ENCODE data around the gene CTXND2. TPM values are rescaled to one million over a fixed set of nuclear protein-coding genes. Genes with fewer than 3 reads are reported as not detected.
"Not testable (repeated sequence)": the region's sequence is repeated elsewhere in the genome, so short reads cannot be mapped to it uniquely, and the experiment has no call there.

The CTXND2 gene
- total and polyA plus RNA-seq, 2 donors, result 0.05 to 0.09 TPM

- H3K4me1 ChIP-seq (ENCODE audit: control insufficient read depth in 2 of 2, insufficient read depth in 2 of 2, low read length in 2 of 2), result peaks cover 0 to 5% of the 10 kb centered on the region in 2 donors
- DNase-seq (ENCODE audit: low read depth in 6 of 9, low spot score in 9 of 9), result no peak
- no peak overlapping the region for H3K4me3 ChIP-seq (ENCODE audit: low read length in 2 of 2)
- 95% methylated on average over 2 of the region's 2 CpGs for WGBS
- H3K27ac ChIP-seq (ENCODE audit: low read depth in 1 of 2, low read length in 1 of 2), result no peak overlapping the region
- H3K9me3 ChIP-seq (ENCODE audit: control insufficient read depth in 2 of 2, insufficient read depth in 1 of 2, low read length in 1 of 2), result no peaks in the 10 kb centered on the region
- H3K36me3 ChIP-seq (ENCODE audit: control insufficient read depth in 2 of 2, insufficient read depth in 2 of 2, low read length in 1 of 2), result no peaks in the 10 kb centered on the region
- H3K27me3 ChIP-seq (ENCODE audit: control insufficient read depth in 2 of 2, insufficient read depth in 1 of 2, low read length in 1 of 2), result no peaks in the 10 kb centered on the region
These were observed 5.4 kb upstream of the CTXND2 start for GRCh38 chr1:150881331-150882070.

- not testable (repeated sequence) for H3K36me3 ChIP-seq (ENCODE audit: control insufficient read depth in 2 of 2, insufficient read depth in 2 of 2, low read length in 1 of 2); DNase-seq (ENCODE audit: low read depth in 6 of 9, low spot score in 9 of 9); H3K27ac ChIP-seq (ENCODE audit: low read depth in 1 of 2, low read length in 1 of 2); H3K4me1 ChIP-seq (ENCODE audit: control insufficient read depth in 2 of 2, insufficient read depth in 2 of 2, low read length in 2 of 2); H3K27me3 ChIP-seq (ENCODE audit: control insufficient read depth in 2 of 2, insufficient read depth in 1 of 2, low read length in 1 of 2); H3K9me3 ChIP-seq (ENCODE audit: control insufficient read depth in 2 of 2, insufficient read depth in 1 of 2, low read length in 1 of 2); H3K4me3 ChIP-seq (ENCODE audit: low read length in 2 of 2)
- WGBS, result 96% methylated on average over 5 of the region's 5 CpGs
These were observed 3.8 kb upstream of the CTXND2 start for GRCh38 chr1:150883121-150883520.

GRCh38 chr1:150888727-150889126 is 1.8 kb downstream of the CTXND2 start:
- H3K27ac ChIP-seq (ENCODE audit: low read depth in 1 of 2, low read length in 1 of 2), result no peak overlapping the region
- no peak overlapping the region for H3K4me3 ChIP-seq (ENCODE audit: low read length in 2 of 2)
- no peaks in the 10 kb centered on the region for H3K27me3 ChIP-seq (ENCODE audit: control insufficient read depth in 2 of 2, insufficient read depth in 1 of 2, low read length in 1 of 2)
- no peaks in the 10 kb centered on the region for H3K36me3 ChIP-seq (ENCODE audit: control insufficient read depth in 2 of 2, insufficient read depth in 2 of 2, low read length in 1 of 2)
- H3K4me1 ChIP-seq (ENCODE audit: control insufficient read depth in 2 of 2, insufficient read depth in 2 of 2, low read length in 2 of 2), result peaks cover 0 to 10% of the 10 kb centered on the region in 2 donors
- 98% methylated on average over 8 of the region's 8 CpGs for WGBS
- H3K9me3 ChIP-seq (ENCODE audit: control insufficient read depth in 2 of 2, insufficient read depth in 1 of 2, low read length in 1 of 2), result peaks cover 0 to 3% of the 10 kb centered on the region in 2 donors
- DNase-seq (ENCODE audit: low read depth in 6 of 9, low spot score in 9 of 9), result no peak

DNA sequence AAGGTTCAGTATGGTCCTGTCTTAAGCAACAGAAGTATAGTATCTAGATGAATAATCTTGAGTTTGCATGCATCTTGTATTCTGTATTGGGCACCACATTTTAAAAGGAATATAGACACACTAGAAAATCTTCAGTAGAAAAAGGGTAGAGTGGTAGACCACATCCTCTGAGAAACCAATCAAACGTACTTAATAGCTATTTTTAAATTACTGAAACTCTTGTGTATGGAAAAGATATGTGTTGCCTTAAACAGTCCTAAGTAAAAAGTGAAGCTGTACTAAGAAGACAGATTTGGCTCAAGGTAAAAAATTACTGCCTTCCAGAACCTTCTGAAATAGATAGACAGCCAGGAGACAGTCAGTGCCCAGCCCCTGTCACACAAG is 3.1 kb downstream of the CTXND2 start:
- WGBS, result 1% methylated on average over 1 of the region's 1 CpG
- Histone ChIP-seq H3K27ac (ENCODE audit: low read depth in 1 of 2, low read length in 1 of 2) (peak overlapping the region in 1 of 2 donors; percentile 2), H3K9me3 (ENCODE audit: control insufficient read depth in 2 of 2, insufficient read depth in 1 of 2, low read length in 1 of 2) (peaks cover 0 to 3% of the 10 kb centered on the region in 2 donors), H3K4me3 (ENCODE audit: low read length in 2 of 2) (no peak overlapping the region), H3K36me3 (ENCODE audit: control insufficient read depth in 2 of 2, insufficient read depth in 2 of 2, low read length in 1 of 2) (no peaks in the 10 kb centered on the region), H3K4me1 (ENCODE audit: control insufficient read depth in 2 of 2, insufficient read depth in 2 of 2, low read length in 2 of 2) (peaks cover 0 to 10% of the 10 kb centered on the region in 2 donors), H3K27me3 (ENCODE audit: control insufficient read depth in 2 of 2, insufficient read depth in 1 of 2, low read length in 1 of 2) (no peaks in the 10 kb centered on the region)
- peak in 4 of 9 donors; percentile 19 to 59 (median 30) for DNase-seq (ENCODE audit: low read depth in 6 of 9, low spot score in 9 of 9)

DNA sequence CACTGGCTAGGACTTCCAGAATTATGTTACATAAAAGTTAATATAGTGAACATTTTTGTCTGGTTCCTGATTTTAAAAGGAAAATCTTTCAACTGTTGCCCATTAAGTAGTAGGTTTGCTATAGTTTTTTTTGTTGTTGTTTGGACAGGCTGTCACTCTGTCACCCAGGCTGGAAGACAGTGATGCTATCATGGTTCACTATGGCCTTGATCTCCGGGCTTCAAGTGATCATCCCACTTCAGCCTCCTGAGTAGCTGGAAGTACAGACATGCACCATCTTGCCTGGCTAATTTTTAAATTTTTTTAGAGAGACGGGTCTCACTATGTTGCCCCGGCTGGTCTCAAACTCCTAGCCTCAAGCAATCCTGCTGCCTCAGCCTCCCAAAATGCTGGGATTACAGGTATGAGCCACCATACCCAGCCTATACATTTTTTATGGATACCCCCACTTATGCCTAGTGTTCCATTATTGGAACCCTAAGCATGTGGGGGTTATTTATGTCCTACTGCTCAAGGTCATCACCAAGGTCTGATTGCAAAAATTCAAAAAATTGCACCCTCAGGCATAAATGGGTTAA is 6.5 kb downstream of the CTXND2 start:
- 97% methylated on average over 3 of the region's 3 CpGs for WGBS

DNA sequence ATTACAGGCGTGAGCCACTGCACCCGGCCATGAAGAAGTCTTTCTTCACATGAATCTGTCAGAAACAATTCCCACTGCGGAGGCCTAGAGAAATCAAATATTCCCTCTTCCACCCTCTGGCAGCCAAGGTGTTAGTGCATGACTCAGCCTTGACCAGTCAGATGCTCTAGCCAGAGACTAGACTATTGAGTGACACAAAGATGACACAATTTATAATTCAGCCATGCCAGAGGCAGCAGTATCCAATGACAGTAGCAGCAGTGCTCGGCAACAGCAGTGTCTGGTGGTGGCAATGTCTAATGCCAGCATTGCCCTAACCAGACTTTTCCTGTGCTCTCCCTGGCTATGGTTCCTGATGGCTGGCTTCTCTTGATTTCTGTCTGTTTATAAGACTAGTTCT is 8.7 kb downstream of the CTXND2 start:
- Histone ChIP-seq H3K27me3 (ENCODE audit: control insufficient read depth in 2 of 2, insufficient read depth in 1 of 2, low read length in 1 of 2) (no peaks in the 10 kb centered on the region), H3K27ac (ENCODE audit: low read depth in 1 of 2, low read length in 1 of 2) (no peak overlapping the region), H3K4me3 (ENCODE audit: low read length in 2 of 2) (no peak overlapping the region), H3K9me3 (ENCODE audit: control insufficient read depth in 2 of 2, insufficient read depth in 1 of 2, low read length in 1 of 2) (no peaks in the 10 kb centered on the region), H3K4me1 (ENCODE audit: control insufficient read depth in 2 of 2, insufficient read depth in 2 of 2, low read length in 2 of 2) (peaks cover 0 to under 1% of the 10 kb centered on the region in 2 donors), H3K36me3 (ENCODE audit: control insufficient read depth in 2 of 2, insufficient read depth in 2 of 2, low read length in 1 of 2) (no peaks in the 10 kb centered on the region)
- WGBS, result 96% methylated on average over 4 of the region's 4 CpGs
- DNase-seq (ENCODE audit: low read depth in 6 of 9, low spot score in 9 of 9), result no peak

More for the DNA sequence above, 6.5 kb downstream of the CTXND2 start:
- H3K4me3 ChIP-seq (ENCODE audit: low read length in 2 of 2), result no peak overlapping the region
- DNase-seq (ENCODE audit: low read depth in 6 of 9, low spot score in 9 of 9), result no peak
- H3K9me3 ChIP-seq (ENCODE audit: control insufficient read depth in 2 of 2, insufficient read depth in 1 of 2, low read length in 1 of 2), result peaks cover 0 to 3% of the 10 kb centered on the region in 2 donors
- H3K36me3 ChIP-seq (ENCODE audit: control insufficient read depth in 2 of 2, insufficient read depth in 2 of 2, low read length in 1 of 2), result no peaks in the 10 kb centered on the region
- H3K4me1 ChIP-seq (ENCODE audit: control insufficient read depth in 2 of 2, insufficient read depth in 2 of 2, low read length in 2 of 2), result peaks cover 0 to 10% of the 10 kb centered on the region in 2 donors
- no peak overlapping the region for H3K27ac ChIP-seq (ENCODE audit: low read depth in 1 of 2, low read length in 1 of 2)
- H3K27me3 ChIP-seq (ENCODE audit: control insufficient read depth in 2 of 2, insufficient read depth in 1 of 2, low read length in 1 of 2), result no peaks in the 10 kb centered on the region

- H3K36me3 ChIP-seq (ENCODE audit: control insufficient read depth in 2 of 2, insufficient read depth in 2 of 2, low read length in 1 of 2); H3K27ac ChIP-seq (ENCODE audit: low read depth in 1 of 2, low read length in 1 of 2); H3K9me3 ChIP-seq (ENCODE audit: control insufficient read depth in 2 of 2, insufficient read depth in 1 of 2, low read length in 1 of 2); H3K27me3 ChIP-seq (ENCODE audit: control insufficient read depth in 2 of 2, insufficient read depth in 1 of 2, low read length in 1 of 2); H3K4me1 ChIP-seq (ENCODE audit: control insufficient read depth in 2 of 2, insufficient read depth in 2 of 2, low read length in 2 of 2); H3K4me3 ChIP-seq (ENCODE audit: low read length in 2 of 2); DNase-seq (ENCODE audit: low read depth in 6 of 9, low spot score in 9 of 9): not testable (repeated sequence)
- 98% methylated on average over 8 of the region's 8 CpGs for WGBS
These were observed 12.9 kb downstream of the CTXND2 start for GRCh38 chr1:150899795-150900194.

DNA sequence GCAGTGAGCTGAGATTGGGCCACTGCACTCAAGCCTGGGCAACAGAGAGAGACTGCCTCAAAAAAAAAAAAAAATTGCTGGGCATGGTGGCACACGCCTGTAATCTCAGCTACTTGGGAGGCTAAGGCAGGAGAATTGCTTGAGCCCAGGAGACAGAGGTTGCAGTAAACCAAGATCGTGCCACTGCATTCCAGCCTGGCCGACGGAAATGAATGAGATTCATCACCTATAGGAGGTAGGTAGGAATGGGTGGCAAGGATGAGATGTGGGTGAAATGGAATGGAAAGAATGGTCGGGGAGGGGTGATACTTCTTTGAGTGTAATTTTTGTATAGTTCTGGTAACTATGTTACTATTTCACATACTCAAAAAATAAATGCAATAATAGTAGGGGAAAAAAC is 15.4 kb downstream of the CTXND2 start:
- no peak for DNase-seq (ENCODE audit: low read depth in 6 of 9, low spot score in 9 of 9)
- H3K27me3 ChIP-seq (ENCODE audit: control insufficient read depth in 2 of 2, insufficient read depth in 1 of 2, low read length in 1 of 2), result no peaks in the 10 kb centered on the region

DNA sequence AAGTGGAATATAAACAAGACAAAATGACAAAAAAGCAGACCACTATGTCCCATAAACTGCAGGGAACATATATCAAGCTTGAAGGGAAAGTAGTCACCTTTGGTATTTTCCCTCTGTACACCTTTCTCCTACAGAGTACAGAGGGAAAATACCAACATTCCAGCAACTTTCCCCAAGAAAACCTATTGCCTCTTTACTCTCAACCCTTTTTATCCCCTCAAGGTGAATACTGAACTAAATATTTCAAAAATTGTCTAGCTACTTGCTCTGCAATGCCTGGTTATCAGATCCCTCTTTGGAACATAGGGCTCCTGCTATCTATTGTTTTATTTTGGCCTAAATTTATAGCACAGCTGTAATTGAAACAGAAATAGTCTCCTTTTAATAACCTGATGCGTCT is 15.8 kb downstream of the CTXND2 start:
- H3K4me3 ChIP-seq (ENCODE audit: low read length in 2 of 2), result no peak overlapping the region
- no peaks in the 10 kb centered on the region for H3K27me3 ChIP-seq (ENCODE audit: control insufficient read depth in 2 of 2, insufficient read depth in 1 of 2, low read length in 1 of 2)
- H3K27ac ChIP-seq (ENCODE audit: low read depth in 1 of 2, low read length in 1 of 2), result no peak overlapping the region
- WGBS, result 94% methylated on average over 1 of the region's 1 CpG
- H3K9me3 ChIP-seq (ENCODE audit: control insufficient read depth in 2 of 2, insufficient read depth in 1 of 2, low read length in 1 of 2), result no peaks in the 10 kb centered on the region
- DNase-seq (ENCODE audit: low read depth in 6 of 9, low spot score in 9 of 9), result no peak
- H3K36me3 ChIP-seq (ENCODE audit: control insufficient read depth in 2 of 2, insufficient read depth in 2 of 2, low read length in 1 of 2), result no peaks in the 10 kb centered on the region
- no peaks in the 10 kb centered on the region for H3K4me1 ChIP-seq (ENCODE audit: control insufficient read depth in 2 of 2, insufficient read depth in 2 of 2, low read length in 2 of 2)

More for the DNA sequence above, 15.4 kb downstream of the CTXND2 start:
- Histone ChIP-seq H3K9me3 (ENCODE audit: control insufficient read depth in 2 of 2, insufficient read depth in 1 of 2, low read length in 1 of 2) (no peaks in the 10 kb centered on the region), H3K4me1 (ENCODE audit: control insufficient read depth in 2 of 2, insufficient read depth in 2 of 2, low read length in 2 of 2) (no peaks in the 10 kb centered on the region), H3K4me3 (ENCODE audit: low read length in 2 of 2) (no peak overlapping the region), H3K36me3 (ENCODE audit: control insufficient read depth in 2 of 2, insufficient read depth in 2 of 2, low read length in 1 of 2) (no peaks in the 10 kb centered on the region), H3K27ac (ENCODE audit: low read depth in 1 of 2, low read length in 1 of 2) (no peak overlapping the region)
- 97% methylated on average over 5 of the region's 5 CpGs for WGBS
